Endothelial cell of umbilical vein (primary cell): ENCODE data around the gene NCMAP.

Experiments
- MYC ChIP-seq: IDR thresholded peaks from one replicate; pipeline ENCODE4 v1.6.1; 2011; ENCODE audit warnings: mild to moderate bottlenecking, low read depth, low read length
- POLR2A ChIP-seq: IDR thresholded peaks from 2 replicates; pipeline ENCODE4 v1.6.1; 2012; ENCODE audit warnings: low read depth, mild to moderate bottlenecking, control low read depth, low read length
- POLR2AphosphoS5 ChIP-seq: IDR thresholded peaks from 2 replicates; pipeline ENCODE4 v1.6.1; 2012; ENCODE audit warnings: low read depth, mild to moderate bottlenecking, control low read depth, low read length, moderate library complexity; ENCODE audit not compliant: insufficient read depth
- TF ChIP-seq, protein P1 (sequence below), 2 donors: IDR thresholded peaks; 1 replicate in 1 of 2; 2 replicates in 1 of 2; pipeline ENCODE4 v1.5.1; 2011; ENCODE audit warnings: low read length in 2 of 2, mild to moderate bottlenecking in 2 of 2, moderate library complexity in 2 of 2, control low read depth in 1 of 2, inconsistent platforms in 1 of 2, low read depth in 1 of 2; ENCODE audit not compliant: insufficient read depth in 1 of 2; ENCODE audit errors: extremely low read depth in 1 of 2
- TF ChIP-seq, protein P2 (sequence below): IDR thresholded peaks from 2 replicates; pipeline ENCODE4 v1.6.1; 2011; ENCODE audit not compliant: insufficient read depth, insufficient read length

DNA sequence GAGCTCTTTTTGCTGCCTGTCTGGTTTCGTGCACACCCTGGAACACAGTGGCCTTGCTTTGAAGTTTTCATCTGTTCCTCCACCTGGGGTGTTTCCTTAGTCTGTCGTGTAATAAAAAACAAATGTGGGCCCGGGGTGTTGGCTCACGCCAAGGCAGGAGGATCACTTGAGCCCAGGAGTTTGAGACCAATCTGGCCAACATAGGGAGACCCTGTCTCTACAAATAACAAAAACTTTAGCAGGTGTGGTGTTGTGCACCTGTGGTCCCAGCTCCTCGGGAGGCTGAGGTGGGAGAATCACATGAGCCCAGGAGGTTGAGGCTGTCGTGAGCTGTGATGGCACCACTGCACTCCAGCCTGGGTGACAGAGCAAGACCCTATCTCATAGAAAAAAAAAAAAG is 4.5 kb downstream of the NCMAP start:
- TF ChIP-seq POLR2AphosphoS5 (no peak), MYC (no peak), POLR2A (no peak)
- TF ChIP-seq, protein P1, sequence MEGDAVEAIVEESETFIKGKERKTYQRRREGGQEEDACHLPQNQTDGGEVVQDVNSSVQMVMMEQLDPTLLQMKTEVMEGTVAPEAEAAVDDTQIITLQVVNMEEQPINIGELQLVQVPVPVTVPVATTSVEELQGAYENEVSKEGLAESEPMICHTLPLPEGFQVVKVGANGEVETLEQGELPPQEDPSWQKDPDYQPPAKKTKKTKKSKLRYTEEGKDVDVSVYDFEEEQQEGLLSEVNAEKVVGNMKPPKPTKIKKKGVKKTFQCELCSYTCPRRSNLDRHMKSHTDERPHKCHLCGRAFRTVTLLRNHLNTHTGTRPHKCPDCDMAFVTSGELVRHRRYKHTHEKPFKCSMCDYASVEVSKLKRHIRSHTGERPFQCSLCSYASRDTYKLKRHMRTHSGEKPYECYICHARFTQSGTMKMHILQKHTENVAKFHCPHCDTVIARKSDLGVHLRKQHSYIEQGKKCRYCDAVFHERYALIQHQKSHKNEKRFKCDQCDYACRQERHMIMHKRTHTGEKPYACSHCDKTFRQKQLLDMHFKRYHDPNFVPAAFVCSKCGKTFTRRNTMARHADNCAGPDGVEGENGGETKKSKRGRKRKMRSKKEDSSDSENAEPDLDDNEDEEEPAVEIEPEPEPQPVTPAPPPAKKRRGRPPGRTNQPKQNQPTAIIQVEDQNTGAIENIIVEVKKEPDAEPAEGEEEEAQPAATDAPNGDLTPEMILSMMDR (IDR thresholded peaks at IDR 0.05; ENCODE audit: extremely low read depth in 1 of 2, insufficient read depth in 1 of 2, low read depth in 1 of 2, low read length in 2 of 2) = no peak
- TF ChIP-seq, protein P2, sequence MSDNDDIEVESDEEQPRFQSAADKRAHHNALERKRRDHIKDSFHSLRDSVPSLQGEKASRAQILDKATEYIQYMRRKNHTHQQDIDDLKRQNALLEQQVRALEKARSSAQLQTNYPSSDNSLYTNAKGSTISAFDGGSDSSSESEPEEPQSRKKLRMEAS = no peak
